ENCODE results near the gene DNHD1. TPM values are rescaled to one million over a fixed set of nuclear protein-coding genes. Genes with fewer than 3 reads are reported as not detected.
A peak's percentile ranks its signal among the peaks of the same experiment; 100 is the strongest.

Gene DNHD1
- total RNA-seq, 1 donor from 2014 or later, result 7.0 TPM

DNA sequence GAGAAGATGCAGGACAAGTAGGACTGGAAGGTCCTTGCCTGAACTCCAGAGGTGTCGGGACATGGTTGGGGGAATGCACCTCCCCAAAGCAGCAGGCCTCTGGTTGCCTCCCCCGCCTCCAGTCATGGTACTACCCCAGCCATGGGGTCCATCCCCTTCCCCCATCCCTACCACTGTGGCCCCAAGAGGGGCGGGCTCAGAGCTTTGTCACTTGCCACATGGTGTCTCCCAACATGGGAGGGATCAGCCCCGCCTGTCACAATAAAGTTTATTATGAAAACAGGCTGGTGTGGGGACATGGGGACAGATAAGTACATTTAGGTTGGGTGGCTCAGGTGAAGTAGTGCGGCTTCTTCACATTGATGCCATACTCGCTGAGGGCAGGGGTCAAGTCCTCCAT lies 113.5 kb downstream of the DNHD1 start:
- TF ChIP-seq CTCF (IDR thresholded peaks at IDR 0.05; ENCODE audit: unreplicated experiment), result no peak
- no peaks in the 10 kb centered on the region for H3K9me3 Mint-ChIP-seq (ENCODE audit: low read depth)
- peaks cover 19% of the 10 kb centered on the region for H3K36me3 Mint-ChIP-seq (ENCODE audit: insufficient read depth)
- peak overlapping the region; percentile 13 for H3K27ac Mint-ChIP-seq
- peaks cover 23% of the 10 kb centered on the region for H3K4me1 Mint-ChIP-seq (ENCODE audit: low read depth)
- no peaks in the 10 kb centered on the region for H3K27me3 Mint-ChIP-seq
- DNase-seq (ENCODE audit: low spot score, unreplicated experiment), result no peak
- H3K4me3 Mint-ChIP-seq (ENCODE audit: low read depth), result peak overlapping the region; percentile 82

GRCh38 chr11:6611092-6611962 lies 114.2 kb downstream of the DNHD1 start:
- peaks cover 19% of the 10 kb centered on the region for H3K4me1 Mint-ChIP-seq (ENCODE audit: low read depth)
- TF ChIP-seq CTCF (IDR thresholded peaks at IDR 0.05; ENCODE audit: unreplicated experiment), result no peak
- H3K4me3 Mint-ChIP-seq (ENCODE audit: low read depth), result peak overlapping the region; percentile 82
- H3K27ac Mint-ChIP-seq, result peak overlapping the region; percentile 93
- no peaks in the 10 kb centered on the region for H3K9me3 Mint-ChIP-seq (ENCODE audit: low read depth)
- peaks cover 21% of the 10 kb centered on the region for H3K36me3 Mint-ChIP-seq (ENCODE audit: insufficient read depth)
- DNase-seq (ENCODE audit: low spot score, unreplicated experiment), result no peak
- no peaks in the 10 kb centered on the region for H3K27me3 Mint-ChIP-seq

- Mint-ChIP-seq H3K9me3 (ENCODE audit: low read depth) (no peaks in the 10 kb centered on the region), H3K27me3 (no peaks in the 10 kb centered on the region), H3K4me1 (ENCODE audit: low read depth) (peaks cover 14% of the 10 kb centered on the region), H3K4me3 (ENCODE audit: low read depth) (peak overlapping the region; percentile 82), H3K27ac (peak overlapping the region; percentile 93), H3K36me3 (ENCODE audit: insufficient read depth) (peaks cover 21% of the 10 kb centered on the region)
- TF ChIP-seq CTCF (IDR thresholded peaks at IDR 0.05; ENCODE audit: unreplicated experiment), result no peak
- no peak for DNase-seq (ENCODE audit: low spot score, unreplicated experiment)
Measured at GRCh38 chr11:6611963-6612212, 114.8 kb downstream of the DNHD1 start.

GRCh38 chr11:6612213-6613041 lies 115.3 kb downstream of the DNHD1 start, which contains the start of gene TAF10:
TSS of gene TAF10 (minus strand) at chr11:6612216. CDS start at chr11:6612189, 27 bp downstream.
- no peaks in the 10 kb centered on the region for H3K9me3 Mint-ChIP-seq (ENCODE audit: low read depth)
- H3K4me3 Mint-ChIP-seq (ENCODE audit: low read depth), result peak within 1 kb of the TSS; percentile 82
- H3K4me1 Mint-ChIP-seq (ENCODE audit: low read depth), result peaks cover 10% of the 10 kb centered on the region
- H3K36me3 Mint-ChIP-seq (ENCODE audit: insufficient read depth), result peaks cover 21% of the 10 kb centered on the region
- peak within 1 kb of the TSS; percentile 93 for H3K27ac Mint-ChIP-seq
- peak; percentile 87 for DNase-seq (ENCODE audit: low spot score, unreplicated experiment)
- TF ChIP-seq CTCF (IDR thresholded peaks at IDR 0.05; ENCODE audit: unreplicated experiment), result peak; percentile 68
- no peaks in the 10 kb centered on the region for H3K27me3 Mint-ChIP-seq

DNA sequence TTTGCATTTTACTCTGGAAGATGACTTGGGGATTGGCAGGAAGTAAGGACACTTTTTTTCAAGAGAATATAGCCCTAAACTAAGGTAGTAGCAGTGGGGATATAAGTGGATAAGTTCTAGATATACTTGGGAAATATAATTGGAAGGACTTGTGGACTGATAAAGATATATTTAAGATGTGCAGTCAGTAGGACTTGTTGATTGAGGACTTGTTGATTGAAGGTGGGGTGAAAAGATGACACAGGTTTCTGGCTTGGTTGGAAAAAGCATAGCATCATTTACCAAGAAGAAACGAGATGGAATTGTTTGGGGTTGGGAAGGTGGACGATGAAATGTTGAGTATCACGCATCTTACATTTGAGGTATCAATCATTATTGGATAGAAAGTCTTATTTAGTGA lies 116.4 kb downstream of the DNHD1 start:
- Mint-ChIP-seq H3K36me3 (ENCODE audit: insufficient read depth) (peaks cover 17% of the 10 kb centered on the region), H3K4me1 (ENCODE audit: low read depth) (peaks cover 9% of the 10 kb centered on the region), H3K4me3 (ENCODE audit: low read depth) (no peak overlapping the region), H3K27ac (no peak overlapping the region), H3K9me3 (ENCODE audit: low read depth) (no peaks in the 10 kb centered on the region), H3K27me3 (no peaks in the 10 kb centered on the region)
- no peak for DNase-seq (ENCODE audit: low spot score, unreplicated experiment)
- no peak for TF ChIP-seq CTCF (IDR thresholded peaks at IDR 0.05; ENCODE audit: unreplicated experiment)

Data from progenitor cell of endocrine pancreas (in vitro differentiated cells).